Middle frontal gyrus (tissue), 1 donor: ENCODE measurements around the gene TUBA4A.
"Not testable (repeated sequence)": the region's sequence is repeated elsewhere in the genome, so short reads cannot be mapped to it uniquely, and the experiment has no call there.

ENCODE experiments used
- DNase-seq: peaks from one replicate; pipeline ENCODE4 v3.0.0-alpha.2; 2015; ENCODE audit warnings: low spot score; ENCODE audit errors: extremely low spot score

The TUBA4A gene

DNA sequence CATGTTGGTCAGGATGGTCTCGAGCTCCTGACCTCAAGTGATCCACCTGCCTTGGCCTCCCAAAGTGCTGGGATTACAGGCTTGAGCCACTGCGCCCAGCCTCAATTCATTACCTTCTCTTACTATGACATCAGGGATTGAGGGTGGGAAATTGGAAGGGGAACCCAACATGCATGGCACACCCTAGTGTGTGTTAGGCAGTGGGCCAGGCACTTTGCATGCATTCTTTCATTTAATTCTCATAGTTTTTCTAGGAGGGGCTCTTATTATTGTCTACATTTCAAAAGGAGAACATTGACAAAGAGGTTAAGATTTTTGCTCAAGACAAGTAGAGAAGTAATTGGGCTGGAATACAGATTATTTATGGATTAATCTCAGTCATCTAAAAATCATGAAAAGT is 14.6 kb upstream of the TUBA4A start:
- DNase-seq, result no peak

DNA sequence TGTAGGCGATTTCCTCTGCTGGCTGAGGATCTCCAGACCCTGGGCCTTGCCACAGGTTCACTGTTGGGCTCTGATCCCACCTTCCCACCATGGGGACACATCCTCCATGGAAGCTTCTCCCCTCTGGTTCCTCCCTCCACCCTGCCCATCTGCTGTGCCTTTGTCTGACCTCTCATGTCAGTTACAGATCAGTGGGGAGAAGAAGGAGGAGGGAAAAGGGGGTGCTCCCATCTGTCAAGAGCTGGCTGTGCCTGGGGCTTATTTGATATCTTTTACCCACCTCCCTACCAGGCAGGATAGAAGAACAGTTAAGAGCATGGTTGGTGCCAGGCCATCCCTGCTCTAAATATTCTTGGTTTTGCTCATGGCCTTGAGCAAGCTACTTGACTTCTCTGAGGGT is 13.2 kb upstream of the TUBA4A start:
- no peak for DNase-seq

DNA sequence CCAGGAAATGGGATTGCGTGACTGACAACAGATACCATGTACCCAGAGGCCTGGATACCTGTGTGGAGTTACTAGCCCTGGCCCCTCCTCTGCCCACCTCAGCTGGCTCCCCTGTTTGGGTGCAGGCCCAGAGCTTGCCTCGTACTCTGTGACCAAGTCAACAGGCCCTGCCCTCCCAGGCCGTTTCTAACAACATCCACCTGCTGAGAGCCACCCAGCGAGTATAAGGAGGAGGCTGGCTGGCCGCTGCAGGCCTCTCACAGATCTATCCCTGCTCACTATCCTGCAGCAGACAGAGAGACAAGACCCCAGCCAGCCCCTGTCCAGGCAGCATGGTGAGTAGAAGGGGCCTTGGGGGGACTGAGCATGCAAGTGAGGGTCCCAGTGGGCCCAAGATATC is 12.5 kb upstream of the TUBA4A start:
- no peak for DNase-seq

DNA sequence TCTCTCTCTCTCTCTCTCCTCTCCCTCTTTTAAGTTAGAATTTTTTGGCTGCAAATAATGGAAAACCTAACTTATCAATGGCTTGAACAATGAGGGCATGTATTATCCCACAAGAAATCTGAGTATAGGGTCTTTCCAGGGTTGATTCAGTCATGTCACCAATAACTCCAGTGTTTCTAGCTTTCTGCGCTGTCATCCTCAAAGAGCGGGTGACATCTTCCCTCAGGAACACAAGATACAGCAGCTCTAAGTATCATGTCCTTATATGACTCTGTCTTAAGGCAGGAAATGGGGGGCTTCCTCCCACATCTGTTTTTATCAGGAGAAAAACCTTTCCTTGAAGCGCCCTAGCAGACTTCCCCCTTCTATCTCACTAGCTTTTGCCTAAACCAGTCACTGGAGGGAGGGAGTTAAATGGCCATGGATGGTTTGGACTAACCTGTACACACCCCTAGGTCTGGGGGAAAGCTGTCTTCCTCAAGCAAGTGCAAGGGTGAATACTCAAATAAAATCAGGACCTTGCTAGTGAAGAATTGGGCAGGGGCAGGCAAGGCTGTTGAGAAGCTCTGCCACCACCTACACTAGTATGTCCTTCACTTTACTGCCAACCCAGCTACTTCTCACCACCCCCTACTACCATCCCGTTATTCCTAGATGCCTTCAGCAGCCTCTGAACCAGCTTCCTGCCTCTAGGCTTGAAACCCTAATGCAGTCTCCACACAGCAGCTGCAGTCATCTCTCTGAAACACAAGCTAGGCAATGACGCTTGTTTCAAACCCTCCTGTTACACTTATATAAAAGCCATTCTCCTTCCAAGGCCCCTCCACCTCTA is 7.5 kb upstream of the TUBA4A start:
- DNase-seq, result no peak

DNA sequence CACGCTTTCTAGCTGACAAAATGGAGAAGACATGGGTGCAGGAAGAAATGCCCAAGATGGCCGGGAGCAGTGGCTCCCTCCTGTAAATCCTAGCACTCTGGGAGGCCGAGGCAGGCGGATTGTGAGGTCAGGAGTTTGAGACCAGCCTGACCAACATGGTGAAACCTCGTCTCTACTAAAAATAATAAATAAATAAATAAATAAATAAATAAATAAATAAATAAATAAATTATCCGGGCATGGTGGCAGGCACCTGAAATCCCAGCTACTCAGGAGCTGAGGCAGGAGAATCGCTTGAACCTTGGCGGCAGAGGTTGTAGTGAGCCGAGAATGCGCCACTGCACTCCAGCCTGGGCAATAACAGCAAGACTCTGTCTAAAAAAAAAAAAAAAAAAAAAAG is 5.2 kb upstream of the TUBA4A start:
- DNase-seq, result not testable (repeated sequence)

DNA sequence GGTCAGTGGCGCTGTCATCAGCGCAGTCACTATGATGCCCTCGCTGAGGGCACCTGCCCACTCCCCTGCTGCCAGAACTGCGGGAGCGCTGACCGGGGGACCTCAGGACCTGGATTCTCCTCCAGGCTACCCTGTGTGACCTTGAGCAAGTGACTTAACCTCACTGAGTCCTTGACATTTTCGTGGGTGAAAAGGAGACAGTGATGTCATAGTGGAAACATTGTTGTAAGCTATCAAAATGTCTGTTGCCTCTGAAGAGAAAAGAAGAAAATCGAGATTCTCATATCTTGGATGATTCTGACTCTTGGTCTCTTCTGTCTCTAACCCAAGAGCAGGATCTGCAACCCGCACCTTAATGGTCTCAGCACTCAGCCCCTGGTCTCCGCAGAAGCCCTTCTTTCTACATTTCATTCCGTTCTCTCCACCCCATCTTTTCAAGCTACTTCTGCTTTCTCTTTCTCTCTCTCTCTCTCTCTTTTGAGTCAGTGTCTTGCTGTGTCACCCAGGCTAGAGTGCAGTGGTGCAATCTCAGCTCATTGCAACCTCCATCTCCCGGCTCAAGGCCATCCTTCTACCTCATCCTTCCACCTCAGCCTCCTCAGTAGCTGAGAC is 978 bp upstream of the TUBA4A start:
- DNase-seq, result no peak

DNA sequence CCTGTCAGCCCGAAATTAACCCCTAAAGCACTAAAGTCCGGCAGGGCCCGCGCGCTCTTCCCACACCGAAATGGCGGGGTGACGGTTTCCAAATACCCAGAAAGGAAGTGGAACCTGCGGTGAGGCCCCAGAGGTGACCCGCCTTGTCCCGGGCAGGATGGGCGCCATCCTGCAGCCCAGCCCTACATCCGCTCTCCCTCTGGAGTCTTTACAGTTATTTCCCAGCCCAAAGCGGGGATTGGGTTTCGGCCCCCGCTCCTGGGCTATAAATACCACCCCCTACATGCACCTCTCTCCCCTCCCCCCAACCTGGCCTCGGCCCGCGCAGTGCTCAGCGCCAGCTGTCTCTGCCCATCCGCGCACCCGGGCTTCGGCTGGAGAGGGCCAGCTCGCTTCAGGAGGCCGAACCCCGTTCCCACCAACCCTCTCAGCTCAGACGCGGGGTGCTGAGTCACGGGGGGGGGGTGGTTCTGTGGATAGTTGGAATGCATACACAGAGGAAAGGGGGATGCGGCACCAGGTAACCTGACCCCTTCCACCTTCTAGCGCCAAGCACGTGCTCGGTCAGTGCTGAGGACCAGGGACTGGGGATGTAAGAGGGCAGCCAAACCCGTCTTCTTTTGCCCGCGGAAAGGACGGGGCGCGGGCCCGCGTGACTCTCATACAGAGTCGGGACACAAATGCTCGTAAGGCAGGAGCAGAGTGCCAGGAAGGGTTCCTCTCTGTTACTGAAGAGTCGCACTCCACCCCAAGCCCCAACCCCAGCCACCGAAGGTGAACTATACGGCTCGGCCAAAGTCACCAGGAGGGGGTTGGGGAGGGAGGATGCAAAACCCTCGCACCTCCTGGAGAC is 592 bp downstream of the TUBA4A start, which contains the start of gene TUBA4B:
Gene TUBA4B, plus strand, starts transcription at position 344 of the 853 bp plus-strand sequence. Its CDS starts 165 bp downstream, at position 509.
- DNase-seq, result no peak

DNA sequence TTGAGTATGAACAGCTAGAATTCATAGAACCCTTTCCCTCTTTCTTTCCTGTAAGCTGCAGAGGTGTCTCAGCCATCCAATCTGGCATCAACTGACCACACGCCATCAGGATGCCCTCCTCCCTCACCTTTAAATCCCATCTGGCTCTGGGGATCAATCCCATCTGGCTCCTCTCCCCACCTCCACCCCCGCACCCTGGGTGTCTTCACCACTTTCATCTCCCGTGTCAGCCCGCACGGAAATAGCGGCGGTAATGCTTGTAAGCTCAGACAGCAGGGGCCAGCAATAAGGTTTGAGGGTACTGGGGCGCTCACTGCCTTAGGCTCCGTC is 1.2 kb downstream of the TUBA4A start:
- DNase-seq, result no peak

DNA sequence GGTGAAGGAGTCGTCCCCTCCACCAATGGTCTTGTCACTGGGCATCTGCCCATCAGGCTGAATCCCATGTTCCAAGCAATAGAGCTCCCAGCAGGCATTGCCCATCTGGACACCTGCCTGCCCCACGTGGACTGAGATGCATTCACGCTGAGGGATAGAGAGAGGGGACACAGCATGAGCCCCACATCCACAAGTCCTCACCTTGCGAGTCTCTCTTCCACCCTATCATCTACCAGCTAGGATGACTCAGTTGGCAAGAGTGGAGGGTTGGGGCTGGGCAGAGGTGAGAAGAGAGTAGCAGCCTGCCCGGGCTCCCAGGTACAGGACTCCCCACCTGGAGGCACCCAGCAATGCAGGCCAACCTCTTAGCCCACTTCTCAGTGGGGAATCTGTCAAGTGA is 1.6 kb downstream of the TUBA4A start:
- DNase-seq, result no peak

DNA sequence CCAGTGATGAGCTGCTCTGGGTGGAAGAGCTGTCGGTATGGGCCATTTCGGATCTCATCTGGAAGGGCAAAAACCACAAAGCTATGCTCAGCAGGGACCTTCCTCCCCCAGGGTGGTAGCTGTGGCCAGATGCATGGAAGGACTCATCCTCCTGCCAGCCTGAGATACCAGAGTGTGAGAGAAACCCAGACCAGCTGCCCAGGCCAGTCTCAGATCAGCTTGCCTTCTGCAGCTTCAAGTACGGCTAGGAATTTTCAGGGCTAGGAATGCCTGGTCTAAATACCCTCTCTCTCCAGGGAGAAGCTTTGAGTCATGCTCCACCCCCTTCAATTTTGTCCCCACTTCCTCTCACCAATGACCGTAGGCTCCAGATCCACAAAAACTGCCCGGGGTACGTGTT is 2.1 kb downstream of the TUBA4A start:
- no peak for DNase-seq

DNA sequence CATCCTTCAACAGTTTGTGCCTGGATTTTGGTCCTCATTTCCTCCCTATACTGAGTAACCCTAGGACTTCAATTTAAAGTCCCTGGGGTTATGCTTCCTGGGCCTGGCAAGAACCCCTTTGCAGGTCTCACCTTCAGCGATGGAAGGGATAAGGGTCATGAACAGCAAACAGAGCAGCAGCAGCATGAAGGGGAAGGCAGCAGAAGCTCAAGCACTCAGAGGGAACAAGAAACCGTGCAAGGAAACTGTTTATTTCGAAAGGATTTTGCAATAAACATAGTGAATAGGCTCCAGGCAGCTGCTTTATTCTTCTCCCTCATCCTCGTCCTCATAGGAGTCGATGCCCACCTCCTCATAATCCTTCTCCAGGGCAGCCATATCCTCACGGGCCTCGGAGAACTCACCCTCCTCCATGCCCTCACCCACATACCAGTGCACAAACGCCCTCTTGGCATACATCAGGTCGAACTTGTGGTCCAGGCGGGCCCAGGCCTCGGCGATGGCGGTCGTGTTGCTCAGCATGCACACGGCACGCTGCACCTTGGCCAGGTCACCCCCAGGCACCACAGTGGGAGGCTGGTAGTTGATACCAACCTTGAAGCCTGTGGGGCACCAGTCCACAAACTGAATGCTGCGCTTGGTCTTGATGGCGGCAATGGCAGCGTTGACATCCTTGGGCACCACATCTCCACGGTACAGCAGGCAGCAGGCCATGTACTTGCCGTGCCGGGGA is 3.5 kb downstream of the TUBA4A start:
- DNase-seq, result no peak

DNA sequence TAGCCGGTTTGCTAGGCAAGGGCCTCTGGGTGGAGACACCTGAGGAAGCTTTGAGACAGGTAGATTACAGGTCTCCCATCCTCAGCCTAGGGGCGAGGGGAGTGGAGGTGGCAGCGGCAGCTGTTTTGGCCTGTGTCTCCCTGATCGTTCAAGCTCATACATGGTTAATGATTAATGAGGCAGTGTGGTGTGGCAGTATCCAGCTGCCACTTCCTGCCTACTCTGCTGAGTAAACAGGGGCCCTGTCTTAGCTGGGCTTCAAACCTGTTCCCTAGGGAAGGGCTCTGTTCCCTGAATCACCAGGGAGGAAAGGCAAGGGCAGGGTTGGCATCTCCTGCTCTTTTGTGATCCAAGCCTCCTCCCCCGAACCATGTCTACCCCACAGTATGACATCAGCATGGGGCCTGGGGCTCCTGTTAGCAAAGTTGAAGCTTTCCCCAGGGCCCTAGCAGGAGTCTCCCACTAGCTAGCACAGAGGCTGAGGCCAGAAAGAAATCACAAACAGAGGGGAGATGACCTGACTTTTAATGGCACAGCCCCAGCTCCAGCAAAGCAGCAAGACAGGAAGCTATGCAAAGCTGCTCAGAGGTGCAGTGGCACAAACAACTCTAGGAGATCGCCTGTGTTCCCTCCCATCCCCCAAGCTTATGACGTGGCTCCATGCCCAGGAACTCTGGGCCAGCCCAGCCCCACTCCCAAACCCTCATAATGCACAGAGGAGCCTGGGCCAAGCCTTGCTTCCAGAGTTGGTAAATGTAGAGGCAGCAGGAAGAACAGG is 4.3 kb downstream of the TUBA4A start:
- peak; percentile 29 for DNase-seq

DNA sequence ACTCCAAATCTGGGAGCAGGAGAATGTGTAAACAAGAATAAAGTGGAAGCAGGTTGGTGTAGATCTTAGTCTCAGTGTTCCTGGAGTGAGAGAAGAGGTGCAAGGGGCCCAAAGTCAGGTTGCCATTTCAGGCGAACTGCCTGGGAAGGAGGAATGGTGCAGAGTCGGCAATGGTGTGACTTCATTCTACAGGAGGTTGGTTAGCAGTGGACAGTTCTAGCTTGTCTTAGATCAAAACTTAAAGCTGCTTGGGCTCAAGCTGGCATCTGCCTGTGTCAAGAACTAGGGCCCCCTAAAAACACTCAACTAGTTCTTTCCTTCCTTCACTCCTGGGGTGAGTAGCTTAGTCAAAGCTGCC is 4.9 kb downstream of the TUBA4A start:
- no peak for DNase-seq

DNA sequence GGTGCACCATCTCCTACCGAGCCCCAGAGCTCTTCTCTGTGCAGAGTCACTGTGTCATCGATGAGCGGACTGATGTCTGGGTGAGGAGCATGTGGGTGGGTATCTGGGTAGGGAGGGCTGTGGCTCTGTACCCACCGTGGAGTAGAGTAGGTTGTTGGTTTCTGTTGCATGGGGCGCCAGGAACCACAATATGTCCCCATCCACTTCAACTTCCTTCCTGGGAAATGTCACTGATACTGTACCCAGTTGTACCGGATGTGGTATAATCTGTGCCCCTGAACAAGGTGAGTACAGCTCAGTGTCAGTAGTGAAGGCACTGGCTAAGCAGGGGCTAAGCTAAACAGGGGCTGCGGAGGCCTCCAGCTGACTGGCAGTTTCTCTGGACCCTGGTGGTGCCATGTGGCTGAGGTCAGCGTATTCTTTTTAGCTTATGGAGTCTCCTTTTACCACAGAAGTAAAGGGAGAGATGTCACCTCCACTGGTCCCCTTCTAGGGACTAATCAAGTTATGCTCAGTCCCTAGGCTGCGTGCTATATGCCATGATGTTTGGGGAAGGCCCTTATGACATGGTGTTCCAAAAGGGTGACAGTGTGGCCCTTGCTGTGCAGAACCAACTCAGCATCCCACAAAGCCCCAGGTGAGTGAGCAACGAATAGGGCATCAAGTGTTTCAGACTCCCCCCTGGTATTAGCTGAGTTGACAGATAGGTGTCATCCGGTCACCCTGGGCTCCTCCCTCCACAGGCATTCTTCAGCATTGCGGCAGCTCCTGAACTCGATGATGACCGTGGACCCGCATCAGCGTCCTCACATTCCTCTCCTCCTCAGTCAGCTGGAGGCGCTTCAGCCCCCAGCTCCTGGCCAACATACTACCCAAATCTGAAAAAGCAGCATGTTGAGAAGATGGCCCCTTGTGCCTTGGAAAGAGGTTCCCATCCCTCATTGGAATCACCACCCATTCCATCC is 5.8 kb downstream of the TUBA4A start:
- DNase-seq, result no peak

DNA sequence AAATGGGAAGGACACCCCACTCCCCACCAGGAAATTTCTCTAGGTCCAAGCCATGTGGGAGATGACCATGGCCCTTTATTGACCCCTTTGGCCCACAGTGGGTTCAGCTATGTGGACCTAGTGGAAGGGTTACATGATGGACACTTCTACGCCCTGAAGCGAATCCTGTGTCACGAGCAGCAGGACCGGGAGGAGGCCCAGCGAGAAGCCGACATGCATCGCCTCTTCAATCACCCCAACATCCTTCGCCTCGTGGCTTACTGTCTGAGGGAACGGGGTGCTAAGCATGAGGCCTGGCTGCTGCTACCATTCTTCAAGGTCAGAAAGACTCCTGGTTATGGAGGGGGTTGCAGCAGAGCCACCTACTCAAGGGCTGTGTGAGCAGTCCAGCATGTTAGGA is 7.2 kb downstream of the TUBA4A start:
- no peak for DNase-seq

DNA sequence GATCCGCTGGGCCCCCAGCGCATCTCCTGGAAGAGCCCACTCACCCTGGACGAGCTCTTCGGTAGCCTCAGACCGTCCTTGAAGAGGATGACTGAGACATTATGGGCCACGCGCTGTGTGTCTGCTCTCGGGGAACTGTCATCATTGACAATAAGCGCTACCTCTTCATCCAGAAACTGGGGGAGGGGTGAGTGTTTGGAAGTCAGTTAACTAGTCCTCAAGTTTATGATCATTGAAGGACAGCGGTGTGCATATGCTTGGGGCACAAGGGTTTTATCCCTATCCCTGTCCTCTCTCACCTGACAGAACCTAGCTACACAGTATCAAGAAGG is 7.9 kb downstream of the TUBA4A start:
- DNase-seq, result no peak

DNA sequence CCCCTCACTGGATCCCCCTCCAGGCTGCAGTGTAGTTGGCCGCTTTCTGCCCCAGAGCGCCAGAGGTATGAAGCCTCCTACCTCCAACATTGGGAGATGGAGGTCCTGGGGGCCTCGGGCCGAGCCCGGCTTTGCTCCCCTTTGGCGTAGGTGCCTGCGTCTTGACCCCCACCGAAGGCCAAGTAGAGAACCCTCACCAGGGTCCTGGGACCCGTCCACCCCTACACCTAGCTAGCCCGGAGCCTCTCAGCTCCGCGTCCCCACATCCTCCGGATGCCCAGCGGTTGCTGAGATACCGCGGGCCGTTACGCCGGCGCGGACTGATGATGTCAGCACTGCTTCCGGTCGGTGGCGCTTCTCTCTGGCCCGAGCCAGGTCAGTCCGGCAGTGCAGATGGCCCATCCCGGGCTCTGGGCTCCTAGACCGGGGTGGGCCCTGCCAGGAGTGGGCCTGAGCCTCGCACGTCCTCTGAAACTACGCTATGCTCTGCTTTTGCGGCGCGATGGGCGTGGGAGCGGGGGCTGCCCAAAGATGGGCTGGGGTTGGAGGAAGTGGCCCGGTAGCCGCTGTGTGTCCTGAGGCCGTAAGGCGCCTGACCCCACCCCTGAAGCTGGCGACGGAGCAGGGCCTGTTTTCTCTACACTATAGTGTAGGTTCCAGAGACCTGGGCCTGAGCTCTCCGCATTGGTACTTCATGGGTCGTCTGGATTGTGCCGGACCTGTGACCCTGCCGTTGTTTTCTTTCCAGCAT is 8.4 kb downstream of the TUBA4A start, which contains the start of the genes GLB1L and STK16:
Gene GLB1L, minus strand, starts transcription at position 297 of the 751 bp plus-strand sequence. CDS start 1,871 bp downstream, outside the sequence.
Gene STK16, plus strand, starts transcription at position 332 of the 751 bp plus-strand sequence. CDS start 521 bp downstream, outside the sequence.
- DNase-seq, result peak; percentile 91

DNA sequence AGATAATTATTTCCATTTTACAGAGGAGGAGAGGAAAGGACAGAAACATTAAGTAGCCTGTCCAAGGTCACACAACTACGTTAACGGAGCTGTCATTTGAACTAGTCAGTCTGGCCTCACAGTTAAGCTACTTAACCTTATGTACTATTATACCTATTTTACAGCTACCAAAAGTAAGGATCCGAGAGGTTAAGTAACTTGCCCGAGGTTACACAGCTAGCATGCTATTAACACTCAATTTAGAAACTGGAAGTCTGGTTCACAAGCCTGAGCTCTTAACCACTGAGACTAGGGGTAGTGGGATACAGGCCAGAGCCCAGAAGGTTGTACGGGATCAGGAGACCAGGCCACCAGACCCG is 8.9 kb downstream of the TUBA4A start:
- DNase-seq, result no peak

DNA sequence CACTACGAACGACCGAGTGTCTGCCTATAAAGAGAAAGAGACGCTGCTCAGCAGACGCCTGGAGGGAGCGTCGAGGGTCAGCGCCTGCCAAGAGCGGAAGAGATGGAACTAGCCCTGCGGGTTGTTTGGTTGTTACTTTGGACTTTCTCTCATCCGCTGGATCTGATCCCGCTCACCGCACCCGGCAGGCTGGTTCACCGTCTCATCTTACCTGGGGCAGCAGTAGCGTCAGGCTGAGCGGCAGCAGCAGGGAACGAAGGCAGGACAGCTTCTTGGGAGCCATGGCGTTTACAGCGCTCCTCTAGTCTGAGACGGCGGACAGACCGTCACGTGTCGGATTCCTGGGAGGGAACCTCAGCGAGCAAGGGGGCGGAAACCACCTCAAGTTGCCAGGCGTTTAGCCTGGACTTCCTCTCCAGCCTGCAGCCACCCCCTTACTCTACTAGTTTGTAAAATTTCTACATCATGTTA is 10.4 kb downstream of the TUBA4A start:
- DNase-seq, result no peak
